Effector memory CD8-positive, alpha-beta T cell (primary cell): ENCODE measurements around the gene KSR1.

ENCODE experiments used
- ATAC-seq: fragments of 150-1000 bp; cut with Tn5 transposase; replicated peaks from 2 replicates; pipeline ENCODE4 v1.10.0; 2021; ENCODE audit warnings: mild to moderate bottlenecking, moderate library complexity
- DNase-seq, 3 experiments: peaks; one replicate each; pipeline ENCODE4 v3.0.0; 2021
- H3K27ac Mint-ChIP-seq, 2 donors: one replicate each; pipeline ENCODE4 v1.8.0; 2022; ENCODE audit warnings: mild to moderate bottlenecking in 2 of 2, mixed read lengths in 2 of 2, moderate library complexity in 2 of 2
- H3K27me3 Mint-ChIP-seq, 2 donors: one replicate each; pipeline ENCODE4 v1.8.0; 2022; ENCODE audit warnings: mixed read lengths in 2 of 2
- H3K36me3 Mint-ChIP-seq: one replicate; pipeline ENCODE4 v1.8.0; 2022; ENCODE audit warnings: mild to moderate bottlenecking, moderate library complexity, mixed read lengths; ENCODE audit not compliant: insufficient read depth
- H3K4me1 Mint-ChIP-seq, 2 donors: one replicate each; pipeline ENCODE4 v1.8.0; 2022; ENCODE audit warnings: low read depth in 2 of 2, mixed read lengths in 2 of 2
- H3K4me3 Mint-ChIP-seq, 2 donors: one replicate each; pipeline ENCODE4 v1.8.0; 2022; ENCODE audit warnings: mild to moderate bottlenecking in 2 of 2, mixed read lengths in 2 of 2, moderate library complexity in 2 of 2
- H3K9me3 Mint-ChIP-seq, 2 donors: one replicate each; pipeline ENCODE4 v1.8.0; 2022; ENCODE audit warnings: mixed read lengths in 2 of 2

KSR1 gene

GRCh38 chr17:27588354-27588753 is 132.1 kb downstream of the KSR1 start:
- H3K27ac Mint-ChIP-seq = peak overlapping the region in 1 of 2 donors; percentile 23
- H3K27me3 Mint-ChIP-seq = no peaks in the 10 kb centered on the region

GRCh38 chr17:27590864-27591263 is 134.6 kb downstream of the KSR1 start:
- no peak overlapping the region for H3K27ac Mint-ChIP-seq
- peaks cover 0 to 10% of the 10 kb centered on the region in 2 donors for H3K4me1 Mint-ChIP-seq
- no peak overlapping the region for H3K4me3 Mint-ChIP-seq
- ATAC-seq (no peak), DNase-seq (no peak)
- no peaks in the 10 kb centered on the region for H3K9me3 Mint-ChIP-seq
- H3K36me3 Mint-ChIP-seq = peaks cover 9% of the 10 kb centered on the region
- H3K27me3 Mint-ChIP-seq = no peaks in the 10 kb centered on the region

More at GRCh38 chr17:27588354-27588753, 132.1 kb downstream of the KSR1 start:
- H3K36me3 Mint-ChIP-seq = peaks cover 16% of the 10 kb centered on the region
- no peaks in the 10 kb centered on the region for H3K9me3 Mint-ChIP-seq
- ATAC-seq = no peak
- H3K4me3 Mint-ChIP-seq = no peak overlapping the region
- no peaks in the 10 kb centered on the region for H3K4me1 Mint-ChIP-seq
- no peak for DNase-seq

DNA sequence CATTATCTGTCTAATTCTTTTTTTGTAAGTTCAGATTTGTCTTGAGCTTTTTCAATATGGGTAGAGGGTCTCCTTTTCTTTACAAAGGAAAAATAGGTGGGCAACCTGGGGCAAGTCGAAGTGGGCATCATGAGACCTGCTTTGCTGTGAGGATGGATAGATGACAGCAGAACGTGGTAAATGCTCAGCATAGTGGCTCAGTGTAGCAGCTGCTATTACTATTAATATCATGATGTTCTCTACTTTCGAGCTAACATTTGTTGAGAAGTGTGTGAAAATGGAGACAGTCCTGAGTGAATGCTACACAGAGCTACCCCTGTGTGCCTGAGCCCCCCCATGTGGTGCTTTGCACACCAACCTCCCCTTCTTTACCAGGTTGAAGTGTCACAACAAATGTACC is 135.7 kb downstream of the KSR1 start:
- DNase-seq (no peak), ATAC-seq (no peak)
- Mint-ChIP-seq H3K4me1 (peaks cover 0 to 10% of the 10 kb centered on the region in 2 donors), H3K27me3 (no peaks in the 10 kb centered on the region), H3K36me3 (peaks cover 5% of the 10 kb centered on the region), H3K4me3 (no peak overlapping the region), H3K27ac (peak overlapping the region in 1 of 2 donors; percentile 50), H3K9me3 (no peaks in the 10 kb centered on the region)

- no peak for ATAC-seq
- H3K27me3 Mint-ChIP-seq = no peaks in the 10 kb centered on the region
- H3K27ac Mint-ChIP-seq = peak overlapping the region in 1 of 2 donors; percentile 51
- DNase-seq = no peak
- H3K9me3 Mint-ChIP-seq = no peaks in the 10 kb centered on the region
- no peak overlapping the region for H3K4me3 Mint-ChIP-seq
- peaks cover 0 to 10% of the 10 kb centered on the region in 2 donors for H3K4me1 Mint-ChIP-seq
- H3K36me3 Mint-ChIP-seq = peaks cover 2% of the 10 kb centered on the region
Measured at GRCh38 chr17:27593232-27593856, 137.1 kb downstream of the KSR1 start.

GRCh38 chr17:27593857-27594255 is 137.6 kb downstream of the KSR1 start:
- DNase-seq = no peak
- no peaks in the 10 kb centered on the region for H3K27me3 Mint-ChIP-seq
- H3K36me3 Mint-ChIP-seq = peaks cover 2% of the 10 kb centered on the region
- no peaks in the 10 kb centered on the region for H3K9me3 Mint-ChIP-seq
- no peak overlapping the region for H3K4me3 Mint-ChIP-seq
- H3K4me1 Mint-ChIP-seq = peaks cover 0 to 10% of the 10 kb centered on the region in 2 donors
- ATAC-seq = no peak
- H3K27ac Mint-ChIP-seq = peak overlapping the region in 1 of 2 donors; percentile 51

DNA sequence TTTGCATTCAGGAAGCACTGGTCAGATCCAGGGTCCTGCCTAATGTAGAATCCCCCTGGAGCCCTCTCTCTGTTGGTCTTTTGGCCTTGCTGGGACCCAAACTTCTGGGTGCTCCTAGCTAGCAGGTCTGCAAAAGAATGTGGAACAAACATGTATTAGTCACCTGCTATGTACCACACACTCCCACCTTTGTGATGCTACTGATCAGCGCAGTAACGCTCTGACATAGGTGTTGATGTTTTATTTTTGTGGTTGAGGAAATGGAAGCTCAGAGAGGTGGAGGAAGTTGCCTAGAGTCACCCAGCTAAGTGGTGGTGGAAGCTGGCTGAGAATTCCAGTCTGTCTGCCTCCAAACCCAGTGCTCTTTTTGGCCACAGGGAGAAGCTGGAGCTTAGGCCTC is 139.0 kb downstream of the KSR1 start:
- Mint-ChIP-seq H3K27ac (peak overlapping the region in 1 of 2 donors; percentile 81), H3K4me1 (peaks cover 2 to 10% of the 10 kb centered on the region in 2 donors), H3K36me3 (peaks cover 2% of the 10 kb centered on the region), H3K9me3 (no peaks in the 10 kb centered on the region), H3K4me3 (no peak overlapping the region), H3K27me3 (no peaks in the 10 kb centered on the region)
- DNase-seq = no peak
- peak; percentile 58 for ATAC-seq

- Mint-ChIP-seq H3K27me3 (no peaks in the 10 kb centered on the region), H3K27ac (peak overlapping the region; percentile 9 to 81)
Measured at GRCh38 chr17:27596096-27596495, 139.8 kb downstream of the KSR1 start.

DNA sequence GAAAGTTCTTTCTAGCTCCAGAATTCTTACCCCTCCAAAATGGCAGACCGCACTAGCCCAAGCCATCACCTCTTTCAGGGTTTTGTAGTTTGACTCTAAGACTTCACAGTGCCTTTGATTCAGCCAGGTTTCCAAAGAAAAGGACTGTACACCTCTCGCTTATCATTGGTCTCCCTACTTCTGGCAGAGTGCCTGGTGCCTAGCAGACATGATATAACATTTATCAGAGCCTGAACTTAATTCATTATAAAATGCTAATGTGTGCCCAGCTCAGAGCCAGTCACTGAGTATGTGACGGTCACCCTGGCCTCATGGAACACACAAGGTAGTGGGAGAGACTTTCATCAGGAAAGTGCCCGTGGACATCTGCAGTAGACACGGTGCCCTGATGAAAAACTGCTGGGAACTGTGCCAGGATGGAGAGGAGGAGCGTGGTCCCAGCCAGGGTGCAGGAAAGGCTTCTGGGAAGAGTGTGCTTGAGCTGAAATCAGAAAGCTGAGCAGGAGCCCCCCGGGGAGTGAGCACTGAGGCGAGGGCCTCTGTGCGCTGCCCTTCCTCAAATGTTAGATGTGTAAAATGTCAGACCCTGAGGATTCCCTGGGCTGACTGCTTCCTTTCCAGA is 140.4 kb downstream of the KSR1 start:
- Mint-ChIP-seq H3K36me3 (peaks cover 6% of the 10 kb centered on the region), H3K9me3 (no peaks in the 10 kb centered on the region), H3K27ac (peak overlapping the region in 1 of 2 donors; percentile 9), H3K4me1 (peaks cover 2 to 10% of the 10 kb centered on the region in 2 donors), H3K27me3 (no peaks in the 10 kb centered on the region), H3K4me3 (no peak overlapping the region)
- no peak for ATAC-seq
- no peak for DNase-seq

More at GRCh38 chr17:27596096-27596495, 139.8 kb downstream of the KSR1 start:
- Mint-ChIP-seq H3K4me3 (no peak overlapping the region), H3K9me3 (no peaks in the 10 kb centered on the region), H3K36me3 (peaks cover 2% of the 10 kb centered on the region), H3K4me1 (peaks cover 2 to 10% of the 10 kb centered on the region in 2 donors)
- DNase-seq (no peak), ATAC-seq (no peak)

DNA sequence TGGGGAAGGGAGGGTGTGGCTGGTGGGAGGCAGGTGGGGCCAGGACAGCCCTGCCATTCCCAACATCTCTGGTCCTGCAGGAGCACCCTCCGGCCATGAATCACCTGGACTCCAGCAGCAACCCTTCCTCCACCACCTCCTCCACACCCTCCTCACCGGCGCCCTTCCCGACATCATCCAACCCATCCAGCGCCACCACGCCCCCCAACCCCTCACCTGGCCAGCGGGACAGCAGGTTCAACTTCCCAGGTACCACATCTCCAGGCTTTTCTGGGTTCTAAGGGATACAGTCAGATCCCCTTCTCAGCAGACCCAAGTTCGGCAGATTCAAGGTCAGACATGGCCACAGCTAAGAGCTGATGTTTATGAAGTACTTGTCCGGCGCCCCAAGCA is 140.9 kb downstream of the KSR1 start:
- Mint-ChIP-seq H3K27ac (peak overlapping the region; percentile 62 to 64), H3K9me3 (no peaks in the 10 kb centered on the region), H3K4me3 (no peak overlapping the region), H3K27me3 (no peaks in the 10 kb centered on the region), H3K4me1 (peaks cover 2 to 10% of the 10 kb centered on the region in 2 donors), H3K36me3 (peaks cover 6% of the 10 kb centered on the region)
- ATAC-seq (no peak), DNase-seq (no peak)

DNA sequence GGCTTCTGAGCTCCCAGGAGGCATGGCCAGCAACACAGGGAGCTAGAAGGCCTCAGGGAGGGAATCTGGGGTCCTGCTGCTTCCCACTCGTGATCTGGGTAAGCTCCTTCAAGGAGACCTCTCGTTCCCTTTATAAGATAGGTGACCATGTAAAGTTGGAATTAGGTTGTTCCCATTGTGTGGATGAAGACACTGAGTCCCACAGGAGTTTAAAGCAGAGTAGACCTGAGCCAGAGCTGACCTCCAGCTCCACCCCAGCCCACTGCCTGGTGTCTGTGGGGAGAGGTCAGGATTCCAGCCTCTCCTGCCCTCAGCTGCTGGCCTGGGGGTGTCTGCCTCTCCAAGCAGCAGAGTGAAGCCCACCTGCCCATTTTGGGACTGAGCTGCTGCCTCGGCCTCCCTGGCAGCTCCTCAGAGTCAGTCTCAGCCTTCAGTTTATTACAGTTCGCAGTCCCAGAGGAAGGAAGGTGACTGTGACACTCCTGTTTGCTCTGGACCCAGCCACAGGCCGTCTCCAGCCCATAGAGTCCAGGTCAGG is 141.6 kb downstream of the KSR1 start:
- no peak for DNase-seq
- no peak for ATAC-seq
- H3K27me3 Mint-ChIP-seq = no peaks in the 10 kb centered on the region
- no peaks in the 10 kb centered on the region for H3K9me3 Mint-ChIP-seq
- peak overlapping the region; percentile 62 to 64 for H3K27ac Mint-ChIP-seq
- peaks cover 4% of the 10 kb centered on the region for H3K36me3 Mint-ChIP-seq
- no peak overlapping the region for H3K4me3 Mint-ChIP-seq
- H3K4me1 Mint-ChIP-seq = peaks cover 2 to 10% of the 10 kb centered on the region in 2 donors

GRCh38 chr17:27598337-27599050 is 142.2 kb downstream of the KSR1 start:
- Mint-ChIP-seq H3K36me3 (peaks cover 4% of the 10 kb centered on the region), H3K27me3 (no peaks in the 10 kb centered on the region), H3K4me1 (peaks cover 2 to 10% of the 10 kb centered on the region in 2 donors), H3K4me3 (no peak overlapping the region), H3K9me3 (no peaks in the 10 kb centered on the region), H3K27ac (peak overlapping the region in 1 of 2 donors; percentile 69)
- no peak for DNase-seq
- ATAC-seq = no peak

DNA sequence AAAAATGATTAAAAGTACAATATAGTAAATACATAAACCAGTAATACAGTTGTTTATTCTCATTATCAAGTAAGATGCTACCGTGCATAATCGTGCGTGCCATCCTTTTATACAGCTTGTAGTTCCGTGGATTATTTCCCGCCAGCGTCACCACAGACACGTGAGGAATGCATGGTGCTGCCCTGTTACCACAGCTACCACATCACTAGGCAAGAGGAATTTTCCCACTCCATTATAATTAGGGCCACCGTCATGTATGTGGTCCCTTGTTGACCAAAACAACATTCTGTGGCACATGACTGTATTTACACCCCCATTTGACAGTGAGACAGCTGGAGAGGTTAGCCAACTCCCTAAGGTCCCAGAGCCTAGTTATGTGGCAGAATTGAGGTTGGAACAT is 144.2 kb downstream of the KSR1 start:
- Mint-ChIP-seq H3K27ac (no peak overlapping the region), H3K27me3 (no peaks in the 10 kb centered on the region), H3K9me3 (no peaks in the 10 kb centered on the region), H3K4me3 (no peak overlapping the region), H3K4me1 (peaks cover 0 to 2% of the 10 kb centered on the region in 2 donors), H3K36me3 (peaks cover 4% of the 10 kb centered on the region)
- ATAC-seq = no peak
- no peak for DNase-seq

DNA sequence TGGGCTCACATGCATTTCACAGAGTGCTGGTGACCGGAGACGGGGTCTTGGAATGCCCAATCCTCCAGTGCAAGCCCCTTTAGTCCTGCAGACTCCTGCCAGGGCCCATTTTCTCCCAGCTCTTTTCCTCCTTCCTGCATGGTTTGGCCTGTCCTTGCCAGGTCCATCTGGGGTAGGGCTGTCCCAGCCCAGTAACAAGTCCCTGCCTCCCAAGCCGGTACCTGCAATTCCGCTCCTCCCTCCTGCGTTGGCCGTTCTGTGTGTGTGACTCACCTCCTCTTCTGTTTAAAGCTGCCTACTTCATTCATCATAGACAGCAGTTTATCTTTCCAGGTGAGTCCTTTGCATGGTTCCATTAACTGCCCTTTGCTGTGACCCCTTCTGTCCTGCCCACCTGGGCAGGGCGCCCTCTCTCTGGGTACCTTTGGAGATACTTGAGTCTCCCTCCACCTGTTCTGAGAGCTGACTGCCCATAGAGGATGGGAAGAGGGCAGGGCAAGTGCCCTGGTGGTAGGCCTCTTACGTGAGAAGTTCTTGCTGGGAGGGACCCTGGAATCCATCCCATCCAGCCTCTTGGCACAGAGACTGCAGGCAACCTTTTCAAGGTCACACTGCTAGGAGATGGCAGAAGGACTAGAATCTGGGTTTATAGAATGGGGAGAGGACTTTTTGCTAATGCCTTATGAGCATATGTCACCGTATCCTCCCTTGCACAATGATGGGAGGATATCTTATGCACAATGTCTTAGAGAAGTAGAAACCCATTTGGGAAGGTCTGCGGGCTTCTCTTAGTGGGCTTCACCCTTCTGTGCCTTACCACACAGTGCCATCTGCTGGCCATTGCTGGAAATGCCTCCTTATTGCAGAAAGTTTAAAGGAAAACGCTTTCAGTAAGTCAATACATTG is 145.1 kb downstream of the KSR1 start:
- H3K4me1 Mint-ChIP-seq = peaks cover 0 to 2% of the 10 kb centered on the region in 2 donors
- no peak overlapping the region for H3K27ac Mint-ChIP-seq
- ATAC-seq (peak; percentile 63), DNase-seq (peak; percentile 79 to 84 (median 83))
- H3K36me3 Mint-ChIP-seq = peaks cover 4% of the 10 kb centered on the region
- H3K27me3 Mint-ChIP-seq = no peaks in the 10 kb centered on the region
- no peaks in the 10 kb centered on the region for H3K9me3 Mint-ChIP-seq
- no peak overlapping the region for H3K4me3 Mint-ChIP-seq
